ENCODE data around the gene ADAMTS14.

DNA sequence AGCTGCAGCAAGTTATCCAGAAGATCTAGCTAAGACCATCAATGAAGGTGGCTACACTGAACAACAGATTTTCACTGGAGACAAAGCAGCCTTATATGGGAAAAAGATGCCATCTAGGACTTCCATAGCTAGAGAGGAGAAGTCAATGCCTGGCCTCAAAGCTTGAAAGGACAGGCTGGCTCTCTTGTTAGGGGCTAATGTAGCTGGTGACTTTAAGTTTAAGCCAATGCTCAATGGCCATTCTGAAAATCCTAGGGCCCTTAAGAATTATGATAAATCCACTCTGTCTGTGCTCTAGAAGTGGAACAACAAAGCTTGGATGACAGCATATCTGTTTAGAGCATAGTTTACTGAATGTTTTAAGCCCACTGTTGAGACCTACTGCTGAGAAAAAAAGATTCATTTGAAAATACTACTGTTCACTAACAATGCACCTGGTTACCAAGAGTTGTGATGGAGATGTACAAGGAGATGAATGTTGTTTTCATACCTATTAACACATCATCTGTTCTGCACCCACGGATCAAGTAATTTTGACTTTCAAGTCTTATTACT lies 13.6 kb upstream of the ADAMTS14 start:
- TF ChIP-seq CTCF (IDR thresholded peaks at IDR 0.05) = no peak
- no peak for TF ChIP-seq POLR2A (IDR thresholded peaks at IDR 0.05)

Data from tibial nerve (tissue), 3 donors.